ENCODE results near the gene HEMGN.

HEMGN gene

GRCh38 chr9:97938081-97938644 is at the start of gene HEMGN:
TSS of gene HEMGN (minus strand) at chr9:97938172. CDS start at chr9:97938136, 36 bp downstream.
- H3K36me3 ChIP-seq (ENCODE audit: control insufficient read depth, insufficient read depth, low read length), result no peaks in the 10 kb centered on the region
- H3K27ac ChIP-seq (ENCODE audit: low read depth, low read length), result no peak within 1 kb of the TSS
- peaks cover 3% of the 10 kb centered on the region; the same call in 1 of the 2 replicates for H3K4me1 ChIP-seq (ENCODE audit: control insufficient read depth, insufficient read depth, low read length)
- H3K27me3 ChIP-seq (ENCODE audit: control insufficient read depth, insufficient read depth, low read length), result peaks cover 92% of the 10 kb centered on the region
- H3K4me3 ChIP-seq (ENCODE audit: low read depth, low read length), result no peak within 1 kb of the TSS
- no peaks in the 10 kb centered on the region for H3K9me3 ChIP-seq (ENCODE audit: control insufficient read depth, insufficient read depth, low read depth, low read length)
- no peak within 1 kb of the TSS for H3K9ac ChIP-seq (ENCODE audit: low read length)

GRCh38 chr9:97987487-97987886 is 49.5 kb upstream of the HEMGN start:
- H3K9ac ChIP-seq (ENCODE audit: low read length), result no peak overlapping the region
- no peak overlapping the region for H3K27ac ChIP-seq (ENCODE audit: low read depth, low read length)
- peaks cover 15% of the 10 kb centered on the region; the same call in 1 of the 2 replicates for H3K4me1 ChIP-seq (ENCODE audit: control insufficient read depth, insufficient read depth, low read length)

GRCh38 chr9:97985058-97985861 is 47.3 kb upstream of the HEMGN start:
- Histone ChIP-seq H3K4me1 (ENCODE audit: control insufficient read depth, insufficient read depth, low read length) (peaks cover 11% of the 10 kb centered on the region; the same call in 1 of the 2 replicates), H3K4me3 (ENCODE audit: low read depth, low read length) (peak overlapping the region; percentile 91), H3K27me3 (ENCODE audit: control insufficient read depth, insufficient read depth, low read length) (peaks cover 45% of the 10 kb centered on the region), H3K36me3 (ENCODE audit: control insufficient read depth, insufficient read depth, low read length) (no peaks in the 10 kb centered on the region), H3K9ac (ENCODE audit: low read length) (peak overlapping the region; percentile 96), H3K9me3 (ENCODE audit: control insufficient read depth, insufficient read depth, low read depth, low read length) (no peaks in the 10 kb centered on the region), H3K27ac (ENCODE audit: low read depth, low read length) (no peak overlapping the region)

More at GRCh38 chr9:97987487-97987886, 49.5 kb upstream of the HEMGN start:
- no peaks in the 10 kb centered on the region for H3K36me3 ChIP-seq (ENCODE audit: control insufficient read depth, insufficient read depth, low read length)
- H3K4me3 ChIP-seq (ENCODE audit: low read depth, low read length), result no peak overlapping the region
- no peaks in the 10 kb centered on the region for H3K9me3 ChIP-seq (ENCODE audit: control insufficient read depth, insufficient read depth, low read depth, low read length)
- peaks cover 23% of the 10 kb centered on the region for H3K27me3 ChIP-seq (ENCODE audit: control insufficient read depth, insufficient read depth, low read length)

- Histone ChIP-seq H3K27me3 (ENCODE audit: control insufficient read depth, insufficient read depth, low read length) (peaks cover 53% of the 10 kb centered on the region), H3K9me3 (ENCODE audit: control insufficient read depth, insufficient read depth, low read depth, low read length) (no peaks in the 10 kb centered on the region), H3K4me3 (ENCODE audit: low read depth, low read length) (peak overlapping the region; percentile 91), H3K9ac (ENCODE audit: low read length) (peak overlapping the region; percentile 96), H3K4me1 (ENCODE audit: control insufficient read depth, insufficient read depth, low read length) (peaks cover 4% of the 10 kb centered on the region; the same call in 1 of the 2 replicates), H3K36me3 (ENCODE audit: control insufficient read depth, insufficient read depth, low read length) (no peaks in the 10 kb centered on the region), H3K27ac (ENCODE audit: low read depth, low read length) (peak overlapping the region; percentile 80; the same call in 1 of the 2 replicates)
Measured at GRCh38 chr9:97984188-97985057, 46.5 kb upstream of the HEMGN start.

GRCh38 chr9:97983589-97984187 is 45.7 kb upstream of the HEMGN start:
- peak overlapping the region; percentile 97; the same call in 1 of the 2 replicates for H3K27ac ChIP-seq (ENCODE audit: low read depth, low read length)
- H3K9me3 ChIP-seq (ENCODE audit: control insufficient read depth, insufficient read depth, low read depth, low read length), result no peaks in the 10 kb centered on the region
- no peaks in the 10 kb centered on the region for H3K36me3 ChIP-seq (ENCODE audit: control insufficient read depth, insufficient read depth, low read length)
- peak overlapping the region; percentile 91 for H3K4me3 ChIP-seq (ENCODE audit: low read depth, low read length)
- peak overlapping the region; percentile 96 for H3K9ac ChIP-seq (ENCODE audit: low read length)
- peaks cover 61% of the 10 kb centered on the region for H3K27me3 ChIP-seq (ENCODE audit: control insufficient read depth, insufficient read depth, low read length)
- peaks cover 4% of the 10 kb centered on the region; the same call in 1 of the 2 replicates for H3K4me1 ChIP-seq (ENCODE audit: control insufficient read depth, insufficient read depth, low read length)

GRCh38 chr9:97982683-97983588 is 45.0 kb upstream of the HEMGN start, which contains the start of gene ANP32B:
TSS of gene ANP32B (plus strand) at chr9:97983341. CDS start at chr9:97983556, 215 bp downstream.
- Histone ChIP-seq H3K9me3 (ENCODE audit: control insufficient read depth, insufficient read depth, low read depth, low read length) (no peaks in the 10 kb centered on the region), H3K27ac (ENCODE audit: low read depth, low read length) (peak within 1 kb of the TSS; percentile 97; the same call in 1 of the 2 replicates), H3K27me3 (ENCODE audit: control insufficient read depth, insufficient read depth, low read length) (peaks cover 68% of the 10 kb centered on the region), H3K4me3 (ENCODE audit: low read depth, low read length) (peak within 1 kb of the TSS; percentile 91), H3K9ac (ENCODE audit: low read length) (peak within 1 kb of the TSS; percentile 96), H3K36me3 (ENCODE audit: control insufficient read depth, insufficient read depth, low read length) (no peaks in the 10 kb centered on the region), H3K4me1 (ENCODE audit: control insufficient read depth, insufficient read depth, low read length) (peaks cover 4% of the 10 kb centered on the region; the same call in 1 of the 2 replicates)

GRCh38 chr9:97981846-97982682 is 44.1 kb upstream of the HEMGN start:
- peaks cover 4% of the 10 kb centered on the region; the same call in 1 of the 2 replicates for H3K4me1 ChIP-seq (ENCODE audit: control insufficient read depth, insufficient read depth, low read length)
- H3K9ac ChIP-seq (ENCODE audit: low read length), result peak overlapping the region; percentile 75
- peaks cover 76% of the 10 kb centered on the region for H3K27me3 ChIP-seq (ENCODE audit: control insufficient read depth, insufficient read depth, low read length)
- no peaks in the 10 kb centered on the region for H3K36me3 ChIP-seq (ENCODE audit: control insufficient read depth, insufficient read depth, low read length)
- H3K4me3 ChIP-seq (ENCODE audit: low read depth, low read length), result peak overlapping the region; percentile 91
- no peaks in the 10 kb centered on the region for H3K9me3 ChIP-seq (ENCODE audit: control insufficient read depth, insufficient read depth, low read depth, low read length)
- H3K27ac ChIP-seq (ENCODE audit: low read depth, low read length), result no peak overlapping the region; the same call in 1 of the 2 replicates

- H3K36me3 ChIP-seq (ENCODE audit: control insufficient read depth, insufficient read depth, low read length), result no peaks in the 10 kb centered on the region
- peaks cover 79% of the 10 kb centered on the region for H3K27me3 ChIP-seq (ENCODE audit: control insufficient read depth, insufficient read depth, low read length)
- no peak overlapping the region for H3K4me3 ChIP-seq (ENCODE audit: low read depth, low read length)
- H3K27ac ChIP-seq (ENCODE audit: low read depth, low read length), result no peak overlapping the region
- peaks cover 4% of the 10 kb centered on the region; the same call in 1 of the 2 replicates for H3K4me1 ChIP-seq (ENCODE audit: control insufficient read depth, insufficient read depth, low read length)
- no peak overlapping the region for H3K9ac ChIP-seq (ENCODE audit: low read length)
- H3K9me3 ChIP-seq (ENCODE audit: control insufficient read depth, insufficient read depth, low read depth, low read length), result no peaks in the 10 kb centered on the region
Measured at GRCh38 chr9:97980918-97981845, 43.2 kb upstream of the HEMGN start.

Measured in HUES6 (cell line).